ENCODE measurements around the gene RGS12.

GRCh38 chr4:3248178-3248480 is 44.7 kb upstream of the RGS12 start:
- no peak for TF ChIP-seq ZFX (IDR thresholded peaks at IDR 0.05; ENCODE audit: borderline replicate concordance)
- no peak for TF ChIP-seq CTCF (IDR thresholded peaks at IDR 0.05)
